Thoracic aorta (tissue), 2 donors: ENCODE results near the gene ERBB4. TPM values are rescaled to one million over a fixed set of nuclear protein-coding genes. Genes with fewer than 3 reads are reported as not detected.
A peak's percentile ranks its signal among the peaks of the same experiment; 100 is the strongest.

ENCODE experiments used
- ATAC-seq: fragments of 150-250 bp; one replicate; pipeline ENCODE4 v1.8.0; 2017; ENCODE audit warnings: low read depth; ENCODE audit not compliant: insufficient number of reproducible peaks, low FRiP score
- DNase-seq: peaks from one replicate; pipeline ENCODE4 v3.0.0-alpha.2; 2020; ENCODE audit warnings: low spot score
- H3K27ac ChIP-seq, 2 donors: fragments of 200-600 bp; sonication (generic); 1 replicate in 1 of 2; 2 replicates in 1 of 2; pipeline ENCODE4 v1.5.1; 2016; ENCODE audit warnings: mild to moderate bottlenecking in 2 of 2, moderate library complexity in 2 of 2
- H3K27me3 ChIP-seq: fragments of 200-600 bp; sonication (generic); replicated peaks from 2 replicates; pipeline ENCODE4 v1.6.0; 2016; ENCODE audit warnings: mild to moderate bottlenecking; ENCODE audit not compliant: insufficient read depth
- H3K36me3 ChIP-seq: fragments of 200-600 bp; sonication (generic); one replicate; pipeline ENCODE4 v1.5.1; 2016
- H3K4me1 ChIP-seq, 2 donors: fragments of 200-600 bp; sonication (generic); 1 replicate in 1 of 2; 2 replicates in 1 of 2; pipeline versions ENCODE4 v1.5.1 to v1.6.0; 2016; ENCODE audit warnings: low read depth in 2 of 2, mild to moderate bottlenecking in 1 of 2; ENCODE audit not compliant: control insufficient read depth in 1 of 2
- H3K4me3 ChIP-seq: fragments of 200-600 bp; sonication (generic); 2 replicates; pipeline ENCODE4 v1.5.1; 2016; ENCODE audit warnings: mild to moderate bottlenecking
- H3K9me3 ChIP-seq: fragments of 200-600 bp; sonication (generic); 2 replicates; pipeline ENCODE4 v1.5.1; 2016
- CTCF ChIP-seq: fragments of 200-600 bp; sonication (generic); IDR thresholded peaks from one replicate; pipeline ENCODE4 v1.5.1; 2019; ENCODE audit warnings: antibody characterized with exemption
- total RNA-seq, 2 donors: library from RNA; depleted of rRNA; stranded (reverse); fragments of >200 nt; gene quantifications; one replicate each; pipeline versions ENCODE4 v1.1.0 to v1.2.3, GENCODE V29; 2016

The ERBB4 gene
- total RNA-seq, 2 donors from 2014 or later: 15.7 to 29.3 TPM

GRCh38 chr2:212359425-212360067 is 179.1 kb downstream of the ERBB4 start:
- no peak for TF ChIP-seq CTCF
- no peaks in the 10 kb centered on the region for H3K27me3 ChIP-seq
- H3K36me3 ChIP-seq: no peaks in the 10 kb centered on the region
- peaks cover 23 to 54% of the 10 kb centered on the region in 2 donors for H3K4me1 ChIP-seq
- no peaks in the 10 kb centered on the region for H3K9me3 ChIP-seq
- no peak for DNase-seq
- H3K4me3 ChIP-seq: peak overlapping the region; percentile 34
- H3K27ac ChIP-seq: peak overlapping the region; percentile 39 to 48
- ATAC-seq: no peak

GRCh38 chr2:212357606-212358005 is 181.0 kb downstream of the ERBB4 start:
- peak overlapping the region; percentile 65 for H3K4me3 ChIP-seq
- no peaks in the 10 kb centered on the region for H3K9me3 ChIP-seq
- H3K27me3 ChIP-seq: no peaks in the 10 kb centered on the region
- peak overlapping the region; percentile 4 to 66 for H3K27ac ChIP-seq
- ATAC-seq (no peak), DNase-seq (no peak)
- peaks cover 24 to 62% of the 10 kb centered on the region in 2 donors for H3K4me1 ChIP-seq
- no peaks in the 10 kb centered on the region for H3K36me3 ChIP-seq
- no peak for TF ChIP-seq CTCF

- no peaks in the 10 kb centered on the region for H3K36me3 ChIP-seq
- no peaks in the 10 kb centered on the region for H3K9me3 ChIP-seq
- TF ChIP-seq CTCF: no peak
- ATAC-seq (no peak), DNase-seq (no peak)
- H3K4me3 ChIP-seq: no peak overlapping the region
- no peaks in the 10 kb centered on the region for H3K27me3 ChIP-seq
- peaks cover 31 to 56% of the 10 kb centered on the region in 2 donors for H3K4me1 ChIP-seq
- no peak overlapping the region for H3K27ac ChIP-seq
Measured at GRCh38 chr2:212354382-212354781, 184.2 kb downstream of the ERBB4 start.

- ATAC-seq: peak; percentile 64
Measured at GRCh38 chr2:212348501-212348900, 190.1 kb downstream of the ERBB4 start.

GRCh38 chr2:212346865-212347264 is 191.7 kb downstream of the ERBB4 start:
- H3K4me3 ChIP-seq: no peak overlapping the region
- peak overlapping the region; percentile 79 to 83 for H3K27ac ChIP-seq
- H3K27me3 ChIP-seq: no peaks in the 10 kb centered on the region
- no peak for DNase-seq
- H3K36me3 ChIP-seq: no peaks in the 10 kb centered on the region
- no peak for ATAC-seq
- TF ChIP-seq CTCF: no peak
- no peaks in the 10 kb centered on the region for H3K9me3 ChIP-seq
- peaks cover 32 to 49% of the 10 kb centered on the region in 2 donors for H3K4me1 ChIP-seq

More at GRCh38 chr2:212348501-212348900, 190.1 kb downstream of the ERBB4 start:
- Histone ChIP-seq H3K4me3 (peak overlapping the region; percentile 51), H3K4me1 (peaks cover 29 to 46% of the 10 kb centered on the region in 2 donors), H3K27ac (peak overlapping the region; percentile 79 to 83), H3K9me3 (no peaks in the 10 kb centered on the region), H3K36me3 (no peaks in the 10 kb centered on the region), H3K27me3 (no peaks in the 10 kb centered on the region)
- no peak for TF ChIP-seq CTCF
- no peak for DNase-seq
